ENCODE data around the gene RSPRY1. TPM values are rescaled to one million over a fixed set of nuclear protein-coding genes. Genes with fewer than 3 reads are reported as not detected.

Gene RSPRY1
- total RNA-seq (2021; fragmentation: NEBNext Ultra II Directional; extraction: Animal tissue kit (Norgen Biotek cat#: 25700)): 32.5 and 34.2 TPM in 2 replicates
- 9.1 and 11.5 TPM in 2 replicates for polyA plus RNA-seq (2011; rRNA removed)
- polyA plus RNA-seq (2011; cell fraction: cytosol; rRNA removed): 12.8 TPM
- 13.4 TPM for polyA plus RNA-seq (2011; cell fraction: nucleus; rRNA removed)
- polyA plus RNA-seq (2012, experiment 1 of 2): 14.1 to 20.5 TPM (median 19.2 TPM) in 4 replicates
- polyA plus RNA-seq (2012, experiment 2 of 2): 1.5 TPM
- 40.3 TPM for polyA plus RNA-seq (2013, experiment 1 of 2)
- 43.4 TPM for polyA plus RNA-seq (2013, experiment 2 of 2)
- polyA minus RNA-seq (2011; rRNA and poly(A)+ RNA removed): 95.2 and 95.6 TPM in 2 replicates
- polyA minus RNA-seq (2011; cell fraction: cytosol; rRNA and poly(A)+ RNA removed): 33.5 TPM
- polyA minus RNA-seq (2011; cell fraction: nucleus; rRNA and poly(A)+ RNA removed): 45.2 TPM
- long read RNA-seq, experiment 1, partial matches to known transcripts: 3 of 18 reads
- long read RNA-seq, experiment 1, other reads (novel, unspliced or antisense): 14 of 18 reads
- long read RNA-seq, experiment 2, transcript RSPRY1-201 (15 exons, 3,547 nt): major isoform, 14 of 33 reads
- long read RNA-seq, experiment 2, partial matches to known transcripts: 2 of 33 reads
- long read RNA-seq, experiment 2, other reads (novel, unspliced or antisense): 13 of 33 reads

GRCh38 chr16:57185945-57186871 is at the start of gene RSPRY1, which contains the start of gene PSME3IP1:
RSPRY1 (plus strand) TSS chr16:57186329; CDS start chr16:57204659, 18,330 bp downstream.
PSME3IP1 (minus strand) TSS chr16:57186039; CDS start chr16:57173854, 12,185 bp downstream.
- peak; percentile 75 for FAIRE-seq
- H3K27ac ChIP-seq (ENCODE audit: low read depth, low read length): peak within 1 kb of the TSS; percentile 78
- POLR2A ChIA-PET (ENCODE audit: partially characterized antibody): interaction anchor here (0.7 to 2.4 kb wide), 17 partner anchors 10 to 285 kb away, joined by 3 to 11 read pairs (median 4); partner anchors contain the start of gene ARL2BP
- TF ChIP-seq EZH2 (IDR thresholded peaks at IDR 0.05; ENCODE audit: low read depth, low read length, severe bottlenecking) (no peak), HDAC2 (IDR thresholded peaks at IDR 0.05; ENCODE audit: borderline replicate concordance in 1 of 2, low read depth in 2 of 2, low read length in 2 of 2) (peak in 1 of 2 experiments; percentile 75; a peak in 1 of 4 replicates), SP1 (IDR thresholded peaks at IDR 0.05; ENCODE audit: low read depth, low read length) (peak; percentile 89; the same call in 1 of the 2 replicates), TBP (IDR thresholded peaks at IDR 0.05; ENCODE audit: low read depth, low read length) (0 out of 2 replicates have a peak, but pooled peaks have one; percentile 57)
- TF ChIP-seq, protein P1, sequence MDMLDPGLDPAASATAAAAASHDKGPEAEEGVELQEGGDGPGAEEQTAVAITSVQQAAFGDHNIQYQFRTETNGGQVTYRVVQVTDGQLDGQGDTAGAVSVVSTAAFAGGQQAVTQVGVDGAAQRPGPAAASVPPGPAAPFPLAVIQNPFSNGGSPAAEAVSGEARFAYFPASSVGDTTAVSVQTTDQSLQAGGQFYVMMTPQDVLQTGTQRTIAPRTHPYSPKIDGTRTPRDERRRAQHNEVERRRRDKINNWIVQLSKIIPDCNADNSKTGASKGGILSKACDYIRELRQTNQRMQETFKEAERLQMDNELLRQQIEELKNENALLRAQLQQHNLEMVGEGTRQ (IDR thresholded peaks at IDR 0.05; ENCODE audit: low read length): peak; percentile 96

More at GRCh38 chr16:57185945-57186871, at the start of gene RSPRY1, which contains the start of gene PSME3IP1:
- no peak within 1 kb of the TSS for H2BK12ac ChIP-seq (ENCODE audit: low read depth, low read length)
- H3K18ac ChIP-seq (ENCODE audit: extremely low read depth, low read length): peak within 1 kb of the TSS; percentile 53; the same call in 1 of the 2 replicates
- H4K5ac ChIP-seq (ENCODE audit: insufficient read length, low read depth, low read length): peak within 1 kb of the TSS; percentile 84
- peak within 1 kb of the TSS; percentile 70 to 94 (median 90) for H3K4me3 ChIP-seq (ENCODE audit: extremely low read depth in 1 of 4, insufficient read depth in 2 of 4, low read depth in 3 of 4, low read length in 4 of 4)
- H2BK120ac ChIP-seq (replicated peaks; ENCODE audit: low read depth, low read length): no peak within 1 kb of the TSS
- peak within 1 kb of the TSS; percentile 80 for H3K56ac ChIP-seq (replicated peaks; ENCODE audit: insufficient read length, low read depth, low read length)
- no peaks in the 10 kb centered on the region for H3K27me3 ChIP-seq (replicated peaks in 1 of 4; ENCODE audit: control insufficient read depth in 3 of 4, extremely low read depth in 1 of 4, insufficient read depth in 3 of 4, low read length in 3 of 4)
- H3K4ac ChIP-seq (replicated peaks; ENCODE audit: insufficient read length, low read depth, low read length): no peak within 1 kb of the TSS
- H3K23me2 ChIP-seq (ENCODE audit: low read depth, low read length): peaks cover 14% of the 10 kb centered on the region
- H2BK5ac ChIP-seq (ENCODE audit: low read depth, low read length): peak within 1 kb of the TSS; percentile 68; the same call in 1 of the 2 replicates
- peaks cover 2 to 7% (median 5%) of the 10 kb centered on the region in 4 experiments; a peak in 6 of 7 replicates for H3K4me1 ChIP-seq (replicated peaks in 1 of 4; ENCODE audit: control insufficient read depth in 3 of 4, insufficient read depth in 4 of 4, low read length in 3 of 4)
- H3K23ac ChIP-seq (ENCODE audit: insufficient read length): no peak within 1 kb of the TSS
- peak within 1 kb of the TSS; percentile 89 to 92 for H3K4me2 ChIP-seq (ENCODE audit: insufficient read depth in 1 of 2, low read depth in 2 of 2, low read length in 2 of 2)
- 0 out of 2 replicates have a peak within 1 kb of the TSS, but pooled peaks have one; percentile 19 for H2AFZ ChIP-seq (ENCODE audit: low read length)
- H2AK5ac ChIP-seq (ENCODE audit: low read depth, low read length): peak within 1 kb of the TSS; percentile 82; the same call in 1 of the 2 replicates
- no peaks in the 10 kb centered on the region for H4K20me1 ChIP-seq (replicated peaks in 1 of 2; ENCODE audit: control insufficient read depth in 1 of 2, insufficient read depth in 2 of 2, low read length in 2 of 2)
- peak within 1 kb of the TSS; percentile 76 for H4K91ac ChIP-seq (replicated peaks; ENCODE audit: insufficient read length, low read length)
- H2BK15ac ChIP-seq (ENCODE audit: low read length): no peak within 1 kb of the TSS
- peak; percentile 97 to 99 for DNase-seq (ENCODE audit: low read depth in 1 of 2, low spot score in 2 of 2)
- peaks cover 4 to 85% of the 10 kb centered on the region in 2 experiments for H3K79me2 ChIP-seq (ENCODE audit: control insufficient read depth in 1 of 2, insufficient read depth in 2 of 2, low read length in 2 of 2)
- peaks cover 14% of the 10 kb centered on the region; the same call in 1 of the 2 replicates for H3K79me1 ChIP-seq (ENCODE audit: low read depth, low read length)
- H3K36me3 ChIP-seq (ENCODE audit: control insufficient read depth in 2 of 4, insufficient read depth in 4 of 4, low read length in 3 of 4): no peaks in the 10 kb centered on the region
- peak within 1 kb of the TSS; percentile 94 for H4K8ac ChIP-seq (ENCODE audit: extremely low read depth, insufficient read depth, low read length)
- H3K14ac ChIP-seq (ENCODE audit: insufficient read length): no peak within 1 kb of the TSS
- H3K9ac ChIP-seq (replicated peaks in 1 of 4; ENCODE audit: extremely low read depth in 1 of 4, low read depth in 3 of 4, low read length in 3 of 4): peak within 1 kb of the TSS; percentile 73 to 85 (median 80)
- no peak within 1 kb of the TSS for H2BK20ac ChIP-seq (ENCODE audit: low read length)
- no peaks in the 10 kb centered on the region for H3K9me3 ChIP-seq (ENCODE audit: insufficient read depth in 2 of 2, low read depth in 1 of 2, low read length in 1 of 2)
- CTCF ChIA-PET (ENCODE audit: partially characterized antibody): interaction anchor here (0.6 kb wide), 1 partner anchor 41 kb away, joined by 3 read pairs; no protein-coding TSS in a partner anchor
- 2% methylated on average over 48 of the region's 64 CpGs; no CpG with 5 or more reads in 1 of the 2 experiments for WGBS, 2 experiments (ENCODE audit: extremely low coverage in 1 of 2, insufficient coverage in 1 of 2, insufficient read length in 1 of 2, insufficient replicate concordance in 2 of 2, low coverage in 1 of 2, low lambda C conversion rate in 2 of 2, missing lambda C conversion rate in 1 of 2)

Measured in H1 (cell line).